Activated T-helper 1 cell treated with anti-CD3 and anti-CD28 coated beads, Interleukin-2, amount 50 U/mL, for 16 hours (primary cell): ENCODE results near the gene IL22RA1.

Experiments used
- DNase-seq, 2 donors: peaks; one replicate each; pipeline ENCODE4 v3.0.0-alpha.2; 2020; ENCODE audit warnings: low read depth in 1 of 2, low spot score in 1 of 2

IL22RA1 gene, protein sequence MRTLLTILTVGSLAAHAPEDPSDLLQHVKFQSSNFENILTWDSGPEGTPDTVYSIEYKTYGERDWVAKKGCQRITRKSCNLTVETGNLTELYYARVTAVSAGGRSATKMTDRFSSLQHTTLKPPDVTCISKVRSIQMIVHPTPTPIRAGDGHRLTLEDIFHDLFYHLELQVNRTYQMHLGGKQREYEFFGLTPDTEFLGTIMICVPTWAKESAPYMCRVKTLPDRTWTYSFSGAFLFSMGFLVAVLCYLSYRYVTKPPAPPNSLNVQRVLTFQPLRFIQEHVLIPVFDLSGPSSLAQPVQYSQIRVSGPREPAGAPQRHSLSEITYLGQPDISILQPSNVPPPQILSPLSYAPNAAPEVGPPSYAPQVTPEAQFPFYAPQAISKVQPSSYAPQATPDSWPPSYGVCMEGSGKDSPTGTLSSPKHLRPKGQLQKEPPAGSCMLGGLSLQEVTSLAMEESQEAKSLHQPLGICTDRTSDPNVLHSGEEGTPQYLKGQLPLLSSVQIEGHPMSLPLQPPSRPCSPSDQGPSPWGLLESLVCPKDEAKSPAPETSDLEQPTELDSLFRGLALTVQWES

DNA sequence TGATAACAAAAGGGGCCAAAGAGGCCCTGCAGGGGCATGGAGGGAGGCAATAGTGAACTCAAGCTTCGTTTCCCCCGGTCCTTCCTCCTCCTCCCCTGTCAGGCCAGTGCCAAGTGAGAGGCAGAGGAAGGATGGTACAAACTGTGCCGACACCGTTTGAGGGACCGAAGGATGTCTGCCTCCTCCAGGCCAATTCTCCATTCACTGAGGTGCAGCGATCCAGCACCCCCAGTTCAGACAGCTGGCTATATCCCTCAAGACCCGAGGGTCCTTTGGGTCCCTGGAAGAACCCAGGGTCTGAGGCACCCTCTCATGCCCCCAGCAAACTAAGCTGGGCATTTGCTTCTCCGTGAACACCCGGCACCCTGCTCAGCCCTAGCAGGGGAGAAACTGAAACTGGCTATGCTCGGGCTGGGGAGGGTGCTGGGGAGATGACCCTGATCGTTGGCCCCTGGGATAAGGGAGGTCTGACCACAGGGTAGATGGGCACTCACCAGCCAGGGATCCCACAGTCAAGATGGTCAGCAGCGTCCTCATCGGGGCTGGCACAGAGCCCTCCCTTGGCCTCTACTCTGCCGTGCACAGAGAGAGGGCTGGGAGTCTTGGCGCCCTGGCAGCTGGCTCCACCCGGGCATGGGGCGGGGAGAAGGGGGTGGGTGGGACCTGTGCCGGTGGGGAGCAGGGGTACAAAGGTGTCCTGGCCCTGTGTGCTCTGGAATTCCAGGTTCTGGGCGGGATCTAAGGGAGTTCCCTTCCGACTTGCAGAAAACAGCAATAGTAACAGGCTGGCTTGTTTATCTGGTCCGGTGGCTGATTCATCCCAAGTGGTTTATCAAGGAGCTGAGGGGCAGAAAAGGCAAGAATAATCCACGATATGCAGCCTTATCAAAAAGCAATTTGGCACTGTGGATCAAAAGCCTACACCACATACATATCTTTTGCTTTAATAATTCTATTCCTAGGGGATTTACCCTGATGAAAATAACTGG is at the start of gene IL22RA1:
TSS of gene IL22RA1 (minus strand) at position 595 of the 989 bp plus-strand sequence. CDS start at position 537, 58 bp downstream.
- DNase-seq = no peak

DNA sequence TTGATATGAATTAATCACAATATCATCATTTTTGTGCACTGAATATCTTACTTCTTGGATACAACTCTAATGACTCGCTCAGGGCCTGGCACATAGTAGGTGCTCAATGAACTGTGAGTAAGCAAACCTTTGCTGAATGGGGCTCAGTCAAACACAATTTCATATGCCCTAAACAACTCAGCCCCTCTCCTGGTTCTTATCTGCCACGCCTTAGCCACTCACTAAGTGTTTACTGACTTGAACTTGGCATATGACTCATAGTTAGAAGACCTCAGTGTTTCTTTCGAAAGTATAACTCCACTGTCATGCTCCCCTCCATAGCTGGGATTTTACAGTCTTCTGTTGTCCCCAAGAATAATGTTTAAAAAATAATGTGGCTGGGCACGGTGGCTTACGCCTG is 48.9 kb upstream of the IL22RA1 start:
- DNase-seq = no peak

DNA sequence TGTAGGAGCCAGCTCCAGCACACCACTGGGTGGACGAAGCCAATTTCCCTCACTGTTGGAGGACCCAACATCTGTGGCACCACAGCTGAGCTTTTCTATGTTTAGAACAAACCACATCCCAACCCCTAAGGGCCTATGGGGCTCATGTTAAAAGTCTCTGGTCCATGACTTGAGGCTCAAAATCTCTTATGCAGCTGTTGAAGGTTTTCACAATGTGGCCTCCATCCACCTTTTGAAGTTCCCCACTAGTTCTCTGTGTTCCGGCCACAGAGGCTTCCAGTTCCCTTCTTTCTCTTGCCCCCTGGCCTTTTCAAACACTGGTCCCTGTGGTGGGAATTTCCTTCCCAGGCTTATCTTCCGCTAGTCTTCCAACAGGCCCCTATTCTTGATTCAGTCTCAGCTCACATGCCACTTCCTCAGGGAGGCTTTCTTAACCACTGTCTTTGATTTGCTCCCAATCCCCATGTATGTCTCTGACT is 48.1 kb upstream of the IL22RA1 start:
- DNase-seq = no peak

DNA sequence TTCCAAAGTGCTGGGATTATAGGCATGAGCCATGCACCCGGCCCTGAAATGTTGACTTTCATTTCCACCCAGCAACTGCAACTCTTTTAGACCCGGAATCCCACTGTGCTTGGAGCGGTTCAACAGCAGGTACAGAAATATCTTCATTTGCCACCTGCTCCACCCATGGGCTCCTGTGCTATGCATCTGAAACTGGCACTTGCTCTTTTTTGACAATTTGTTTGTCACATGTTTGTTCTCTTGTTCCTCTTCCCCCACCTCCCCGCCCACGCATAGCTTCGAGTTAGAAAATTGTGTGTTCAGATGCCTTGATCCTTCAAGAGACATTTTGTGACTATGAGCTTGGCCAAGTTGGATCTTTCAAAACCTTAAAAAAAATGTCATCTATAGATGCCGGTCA is 46.6 kb upstream of the IL22RA1 start:
- DNase-seq = no peak

DNA sequence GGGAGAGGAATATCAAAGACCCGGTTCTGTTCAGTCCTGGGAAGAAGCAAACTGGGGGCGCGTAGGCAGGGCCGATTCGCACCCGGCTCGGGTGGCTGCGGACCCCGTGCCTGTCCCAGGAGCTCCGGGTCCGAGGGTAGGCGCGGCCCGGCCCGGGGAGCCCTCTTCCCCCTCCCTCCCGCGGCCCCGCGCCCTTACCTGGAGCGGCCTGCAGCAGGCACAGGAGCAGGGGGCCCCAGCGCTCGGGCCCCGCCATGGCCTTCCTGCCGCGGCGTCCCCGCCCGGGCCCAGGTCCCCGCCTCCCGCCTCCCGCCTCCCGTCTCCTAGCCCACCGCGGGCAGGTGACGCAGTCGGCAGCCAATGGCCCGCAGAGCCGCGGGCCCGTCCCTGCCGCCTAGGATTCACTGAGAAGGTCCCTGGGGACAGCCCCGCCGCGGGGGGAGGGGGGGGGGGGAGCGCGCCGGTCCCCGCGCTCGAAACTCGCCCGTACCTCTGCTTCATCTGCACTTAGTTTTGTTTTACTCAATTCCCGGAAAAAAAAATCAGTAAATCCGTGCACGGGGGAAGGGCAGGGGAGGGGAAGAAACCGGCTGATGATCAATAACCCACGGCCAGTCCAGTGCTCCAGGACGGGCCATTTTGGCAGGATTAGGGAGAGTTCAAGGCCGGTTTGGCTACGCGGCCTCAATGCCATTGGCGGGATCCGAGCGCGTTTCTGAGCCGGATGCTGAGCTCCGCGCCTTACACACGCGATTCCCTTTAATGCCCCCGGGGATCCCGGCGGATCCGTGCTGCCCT is 44.3 kb upstream of the IL22RA1 start, which contains the start of gene IFNLR1:
TSS of gene IFNLR1 (minus strand) at position 297 of the 798 bp plus-strand sequence. CDS start at position 256, 41 bp downstream.
- DNase-seq = peak; percentile 23 to 57

DNA sequence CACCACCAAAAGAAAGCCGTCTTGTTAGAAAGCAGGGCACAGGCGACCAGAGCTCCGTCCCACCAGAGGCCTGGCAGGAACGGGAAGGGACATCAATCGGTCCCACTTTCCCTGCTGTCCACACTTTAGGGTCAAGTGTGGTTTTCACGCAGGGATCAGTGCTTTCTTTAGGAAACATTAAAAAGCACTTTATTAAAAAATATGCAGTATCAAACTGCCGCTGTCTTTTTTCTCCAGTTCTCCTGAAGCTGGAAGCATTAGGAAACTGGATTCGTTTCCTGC is 43.7 kb upstream of the IL22RA1 start:
- DNase-seq = no peak

DNA sequence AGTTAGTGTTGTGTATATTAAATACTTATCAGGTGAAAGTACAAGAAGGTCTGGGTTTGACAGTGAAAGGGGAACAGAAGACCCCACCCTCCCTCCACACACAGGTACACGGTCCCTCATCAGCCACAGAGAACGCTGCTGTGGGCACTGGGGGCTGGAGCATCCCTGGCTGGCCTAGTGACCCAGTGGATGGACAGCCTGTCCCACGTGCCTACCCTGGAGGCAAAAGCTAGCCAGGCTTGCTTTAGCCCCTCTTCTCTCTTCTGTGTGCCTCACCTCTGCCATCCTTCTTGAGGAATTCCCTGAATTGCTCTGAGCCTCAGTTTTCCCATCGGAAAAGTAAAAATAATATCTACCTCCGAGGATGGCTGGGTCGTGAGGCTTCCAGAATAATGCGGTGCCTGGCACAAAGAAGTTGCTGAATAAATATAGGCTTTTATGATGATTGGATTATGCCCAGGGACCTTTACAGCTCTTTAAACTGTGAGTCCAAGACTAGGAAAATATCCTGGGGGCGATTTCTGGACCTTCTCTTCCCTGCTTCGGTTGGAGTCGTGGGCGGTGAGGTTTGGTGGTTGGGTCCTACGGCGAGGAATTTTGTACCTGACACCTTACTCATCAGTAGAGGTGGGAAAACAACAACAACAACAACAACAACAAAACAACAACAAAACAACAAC is 43.2 kb upstream of the IL22RA1 start:
- no peak for DNase-seq

DNA sequence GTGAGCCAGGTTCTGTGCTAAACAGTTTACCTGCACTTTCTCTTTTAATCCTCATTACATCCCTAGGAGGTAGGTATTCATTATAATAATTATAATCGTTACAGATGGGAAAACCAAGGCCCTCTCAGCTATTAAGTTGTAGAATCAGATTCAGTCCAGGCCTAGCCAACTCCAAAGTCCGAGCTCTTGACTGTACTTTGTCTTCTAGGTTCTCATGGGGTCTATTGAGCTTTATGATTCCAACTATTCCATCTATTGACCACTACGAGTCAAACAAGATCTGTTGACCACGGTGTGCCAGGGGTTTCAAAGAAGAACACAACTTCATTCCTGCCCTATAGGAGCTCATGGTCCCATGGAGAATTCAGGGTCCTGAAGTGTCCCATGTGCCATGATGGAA is 42.1 kb upstream of the IL22RA1 start:
- DNase-seq = no peak

DNA sequence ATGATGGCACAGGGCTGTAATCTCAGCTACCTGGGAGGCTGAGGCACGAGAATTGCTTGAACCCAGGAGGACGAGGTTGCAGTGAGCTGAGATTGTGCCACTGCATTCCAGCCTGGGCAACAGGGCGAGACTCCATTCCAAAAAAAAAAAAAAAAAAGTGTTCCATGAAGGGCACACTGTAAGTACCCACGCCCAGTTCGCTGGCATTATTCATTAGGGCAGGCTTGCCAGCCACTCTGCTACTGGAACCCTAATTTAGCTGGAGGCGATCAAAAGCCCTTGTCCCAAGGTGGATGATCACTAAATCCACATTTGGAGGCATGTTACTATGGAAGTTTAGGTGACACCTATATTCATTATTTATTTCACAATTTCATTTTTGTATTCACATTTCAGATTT is 39.1 kb upstream of the IL22RA1 start:
- no peak for DNase-seq

DNA sequence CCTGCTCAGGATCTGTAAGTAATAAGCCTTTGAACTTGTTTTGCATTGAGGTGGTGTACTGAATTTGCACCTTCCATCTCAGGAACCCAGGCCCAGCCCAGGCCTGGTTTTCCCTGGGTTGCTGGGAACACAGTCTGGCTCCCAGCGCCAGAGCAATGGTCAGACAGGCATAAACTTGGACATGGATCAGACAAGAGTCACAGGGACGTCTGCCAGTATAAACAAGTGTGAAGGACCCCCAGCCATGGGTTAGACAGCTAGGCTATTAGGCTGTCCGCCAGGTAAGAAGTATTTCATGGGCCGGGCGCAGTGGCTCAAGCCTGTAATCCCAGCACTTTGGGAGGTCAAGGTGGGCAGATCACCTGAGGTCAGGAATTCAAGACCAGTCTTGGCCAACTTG is 38.7 kb upstream of the IL22RA1 start:
- no peak for DNase-seq

DNA sequence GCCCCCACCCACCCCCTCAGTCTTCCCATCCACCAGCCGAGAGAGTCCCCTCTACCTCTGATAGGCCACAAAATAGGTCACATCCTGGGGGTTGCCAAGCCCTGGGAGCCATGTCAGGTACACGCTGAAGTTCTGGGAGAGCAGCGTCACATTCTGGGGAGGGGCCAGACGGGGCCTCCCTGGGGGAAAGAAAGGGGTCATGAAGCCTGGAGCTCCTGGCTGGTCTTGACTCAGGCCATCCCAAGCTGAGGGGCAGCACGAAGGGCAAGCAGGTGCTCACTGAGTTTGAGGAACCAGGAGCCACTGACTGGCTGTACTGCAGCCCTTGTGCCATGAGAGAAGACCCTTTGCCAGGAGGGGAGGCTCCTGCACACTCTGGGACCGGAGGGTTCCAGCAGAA is 37.7 kb upstream of the IL22RA1 start:
- no peak for DNase-seq

DNA sequence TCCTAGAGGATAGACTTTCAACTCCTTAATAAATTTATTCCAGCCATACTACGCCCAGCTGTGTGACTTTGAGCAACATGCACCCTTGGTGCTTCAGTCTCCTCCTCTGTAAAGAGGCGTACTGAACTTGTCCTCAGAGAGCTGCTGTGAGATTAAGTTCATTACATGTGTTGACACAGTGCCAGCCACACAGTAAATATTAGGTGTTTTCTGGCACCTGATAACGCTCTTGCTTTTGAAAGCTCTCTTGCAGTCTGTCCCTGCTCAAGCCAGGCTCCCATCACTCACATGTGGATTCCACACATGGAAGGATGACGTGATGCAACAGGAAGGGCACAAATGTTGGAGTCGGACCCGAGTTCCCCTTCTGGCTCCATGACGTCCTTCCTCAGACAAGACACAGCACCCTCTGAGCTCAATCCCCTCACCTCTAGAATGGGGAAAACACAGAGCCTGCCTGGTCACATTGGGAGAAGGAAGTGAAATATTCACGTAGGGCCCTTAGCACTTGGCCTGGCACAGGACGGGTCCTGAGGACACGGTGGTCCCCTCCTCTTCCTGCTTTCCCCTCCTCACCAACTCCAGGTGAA is 36.4 kb upstream of the IL22RA1 start:
- DNase-seq = no peak

DNA sequence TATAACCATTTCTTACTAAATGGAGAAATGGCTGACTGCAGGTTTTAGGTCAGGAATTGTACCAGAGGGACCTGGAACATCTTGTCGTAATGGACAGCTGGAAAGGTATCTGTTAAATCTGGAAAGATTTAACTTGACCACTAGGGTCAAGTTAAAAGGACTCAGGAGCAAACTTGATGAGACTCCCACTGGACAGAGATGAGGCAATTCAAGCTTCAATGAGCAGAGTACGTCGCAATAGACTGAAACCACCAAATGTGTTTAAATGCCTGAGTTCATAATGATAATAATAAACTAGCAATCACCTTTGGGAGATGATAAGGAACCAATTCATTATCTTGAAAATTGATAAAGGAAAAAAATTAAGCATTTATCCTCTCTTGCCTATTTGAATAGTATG is 35.5 kb upstream of the IL22RA1 start:
- no peak for DNase-seq

DNA sequence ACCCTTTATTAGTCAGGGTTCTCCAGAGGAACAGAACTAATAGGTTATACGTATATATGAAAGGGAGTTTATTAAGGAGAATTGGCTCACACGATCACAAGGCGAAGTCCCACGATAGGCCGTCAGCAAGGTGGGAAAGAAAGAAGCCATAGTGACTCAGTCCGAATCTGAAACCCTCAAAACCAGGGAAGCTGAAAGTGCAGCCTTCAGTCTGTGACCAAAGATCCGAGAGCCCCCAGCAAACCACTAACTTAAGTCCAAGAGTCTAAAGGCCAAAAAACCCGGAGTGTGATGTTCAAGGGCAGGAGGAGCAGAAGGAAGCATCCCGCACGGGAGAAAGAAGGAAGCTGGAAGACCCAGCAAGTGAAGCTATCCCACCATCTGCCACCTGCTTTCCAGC is 34.2 kb upstream of the IL22RA1 start:
- DNase-seq = no peak

DNA sequence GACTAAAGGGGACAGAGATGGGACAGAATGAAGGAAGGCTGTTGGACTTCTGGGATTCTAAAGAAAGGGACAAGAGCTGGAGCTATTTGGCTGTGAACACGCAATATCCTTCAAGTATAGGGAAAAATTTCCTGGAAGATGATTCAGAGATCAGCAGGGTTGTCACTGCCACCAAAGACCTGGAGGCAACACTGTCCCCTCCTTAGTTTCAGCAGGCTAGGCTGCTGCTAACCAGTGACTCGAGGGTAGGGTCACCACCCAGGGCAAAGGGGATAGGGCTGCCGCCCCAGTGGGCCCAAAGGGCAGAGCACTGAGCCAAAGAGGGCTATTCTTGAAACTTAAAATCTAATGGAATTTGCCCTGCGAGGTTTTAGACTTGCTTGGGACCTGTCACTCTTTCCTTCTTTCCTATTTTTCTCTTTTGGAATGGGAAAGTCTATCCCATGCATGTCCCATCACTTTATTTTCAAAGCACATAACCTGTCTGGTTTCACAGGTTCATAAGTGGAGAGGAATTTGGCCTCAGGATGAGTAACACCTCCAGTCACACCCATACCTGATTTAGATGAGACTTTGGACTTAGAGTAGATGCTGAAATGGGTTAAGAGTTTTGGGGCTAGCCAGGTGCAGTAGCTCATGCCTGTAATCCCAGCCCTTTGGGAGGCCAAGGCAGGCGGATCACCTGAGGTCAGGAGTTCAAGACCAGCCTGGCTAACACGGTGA is 32.3 kb upstream of the IL22RA1 start:
- no peak for DNase-seq

DNA sequence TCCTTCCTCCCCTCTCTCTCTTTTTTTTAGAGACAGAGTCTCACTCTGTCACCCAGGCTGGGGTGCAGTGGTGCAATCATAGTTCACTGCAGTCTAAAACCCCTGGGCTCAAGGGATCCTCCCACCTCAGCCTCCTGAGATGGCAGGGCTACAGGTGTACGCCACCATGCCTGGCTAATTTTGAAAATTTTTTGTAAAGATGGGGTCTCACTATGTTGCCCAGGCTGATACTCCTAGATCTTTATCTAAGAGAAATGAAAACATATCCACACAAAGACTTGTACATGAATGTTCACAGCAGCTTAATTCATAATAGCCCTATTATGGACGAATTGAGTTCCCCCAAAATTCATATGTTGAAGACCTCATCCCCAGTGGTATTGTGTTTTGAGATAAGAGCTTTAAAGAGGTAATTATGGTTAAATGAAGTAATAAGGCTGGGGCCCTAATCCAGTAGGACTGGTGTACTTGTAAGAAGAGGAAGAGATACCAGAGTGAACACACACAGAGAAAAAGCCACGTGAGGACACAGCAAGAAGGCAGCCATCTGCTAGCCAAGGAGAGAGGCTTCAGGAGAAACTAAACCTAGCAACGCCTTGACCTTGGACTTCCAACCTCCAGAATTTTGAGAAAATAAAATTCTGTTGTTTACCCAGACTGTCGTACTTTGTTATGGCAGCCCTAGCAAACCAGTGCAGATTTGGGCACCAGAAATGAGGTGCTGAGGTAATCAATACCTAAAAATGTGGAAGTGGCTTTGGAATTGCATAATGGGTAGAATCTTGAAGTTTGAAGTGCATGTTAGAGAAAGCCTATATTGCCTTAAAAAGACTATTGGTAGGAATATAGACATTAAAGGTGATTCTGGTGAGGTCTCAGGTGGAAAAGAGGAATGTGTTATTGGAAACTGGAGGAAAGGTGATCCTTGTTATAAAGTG is 31.0 kb upstream of the IL22RA1 start:
- no peak for DNase-seq

DNA sequence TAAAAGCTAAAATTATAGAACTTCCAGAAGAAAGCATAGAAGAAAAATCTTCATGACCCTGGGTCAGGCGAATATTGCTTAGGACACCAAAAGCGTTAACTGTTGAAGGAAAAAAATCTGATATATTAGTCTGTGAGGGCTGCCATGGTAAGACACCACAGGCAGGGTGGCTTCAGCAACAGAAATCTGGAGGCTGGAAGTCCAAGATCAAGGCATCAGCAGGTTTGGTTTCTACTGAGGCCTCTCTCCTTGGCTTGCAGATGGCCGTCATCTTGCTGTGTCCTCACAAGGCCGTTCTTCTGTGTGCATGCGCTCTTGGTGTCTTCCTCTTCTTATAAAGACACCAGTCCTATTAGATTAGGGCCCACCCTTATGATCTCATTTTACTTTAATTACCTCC is 29.7 kb upstream of the IL22RA1 start:
- no peak for DNase-seq

DNA sequence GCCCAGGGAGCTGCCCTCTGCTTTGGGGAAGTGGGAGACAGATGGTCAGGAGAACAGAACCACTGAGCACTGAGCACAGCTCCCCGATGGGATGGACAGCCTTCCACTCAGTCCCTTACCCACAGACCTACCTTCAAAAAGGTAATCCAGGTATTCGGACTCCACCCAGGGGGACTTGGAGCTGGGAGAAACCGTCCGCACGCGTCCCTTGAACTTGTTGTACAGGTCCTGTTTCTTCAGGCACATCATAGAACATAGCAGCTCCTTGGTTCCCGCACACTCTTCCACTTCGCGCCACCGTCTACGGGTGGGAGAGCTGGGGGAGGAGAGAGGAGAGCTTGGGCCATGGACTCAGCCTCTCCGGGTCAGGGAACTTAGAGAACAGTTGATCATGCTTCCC is 26.3 kb upstream of the IL22RA1 start:
- DNase-seq = no peak
